GM19238 (cell line): ENCODE results near the gene CALHM3.
"Not testable (repeated sequence)": the region's sequence is repeated elsewhere in the genome, so short reads cannot be mapped to it uniquely, and the experiment has no call there.

ENCODE experiments used
- DNase-seq: peaks from one replicate; pipeline ENCODE4 v3.0.0; 2011; ENCODE audit warnings: low spot score; ENCODE audit not compliant: insufficient read length

Gene CALHM3

GRCh38 chr10:103502849-103503660, 24.0 kb upstream of the CALHM3 start:
- DNase-seq, result no peak

GRCh38 chr10:103501186-103501585, 22.1 kb upstream of the CALHM3 start:
- DNase-seq, result no peak

- DNase-seq, result no peak
These were observed 21.4 kb upstream of the CALHM3 start for GRCh38 chr10:103500481-103500880.

- no peak for DNase-seq
These were observed 20.8 kb upstream of the CALHM3 start for GRCh38 chr10:103499881-103500280.

- DNase-seq, result no peak
These were observed 20.0 kb upstream of the CALHM3 start for GRCh38 chr10:103498936-103499638.

GRCh38 chr10:103497161-103497915, 18.3 kb upstream of the CALHM3 start:
- DNase-seq, result no peak

- no peak for DNase-seq
These were observed 16.3 kb upstream of the CALHM3 start for GRCh38 chr10:103495321-103495720.

GRCh38 chr10:103493916-103494877, 15.2 kb upstream of the CALHM3 start:
- DNase-seq, result no peak

- no peak for DNase-seq
These were observed 14.4 kb upstream of the CALHM3 start, which contains the start of gene NEURL1 for GRCh38 chr10:103493362-103493915. Gene NEURL1, plus strand, starts transcription at chr10:103493705. Its CDS starts 683 bp downstream, at chr10:103494388.

GRCh38 chr10:103492655-103493261, 13.7 kb upstream of the CALHM3 start:
- no peak for DNase-seq

GRCh38 chr10:103491729-103492364, 12.8 kb upstream of the CALHM3 start:
- no peak for DNase-seq

GRCh38 chr10:103490986-103491314, 11.9 kb upstream of the CALHM3 start:
- no peak for DNase-seq

GRCh38 chr10:103487410-103487708, 8.3 kb upstream of the CALHM3 start:
- DNase-seq, result no peak

- DNase-seq, result not testable (repeated sequence)
These were observed 7.8 kb upstream of the CALHM3 start for GRCh38 chr10:103486635-103487409.

GRCh38 chr10:103481974-103482531, 3.0 kb upstream of the CALHM3 start:
- no peak for DNase-seq

- no peak for DNase-seq
These were observed 1.5 kb upstream of the CALHM3 start for GRCh38 chr10:103480521-103480920.

- DNase-seq, result no peak
These were observed 369 bp downstream of the CALHM3 start for GRCh38 chr10:103478671-103479070.

- DNase-seq, result no peak
These were observed 2.8 kb downstream of the CALHM3 start for GRCh38 chr10:103476046-103476768.
